Endothelial cell of umbilical vein (primary cell): Measurements from ENCODE around the gene SPEF2. TPM values are rescaled to one million over a fixed set of nuclear protein-coding genes. Genes with fewer than 3 reads are reported as not detected.

Source experiments
- BruUV-seq: library from RNA; stranded (reverse); fragments of 400-500 nt; replicated peaks from 2 replicates; lab custom pipeline; 2021; lab: Mats Ljungman, UMichigan
- CTCF ChIA-PET: fragments of 300-600, 350-600 bp; sonication (Branson Sonifier 250); formaldehyde crosslinking; loops from one replicate; lab custom pipeline; 2021; ENCODE audit warnings: antibody characterized with exemption, inconsistent platforms; lab: Charles Lee
- POLR2A ChIA-PET: fragments of 300-600, 350-600 bp; sonication (Branson Sonifier 250); formaldehyde crosslinking; loops from one replicate; lab custom pipeline; 2021; ENCODE audit warnings: antibody characterized with exemption, inconsistent platforms; lab: Charles Lee
- DNase-seq: peaks from one replicate; pipeline ENCODE4 v3.0.0-alpha.2; 2011; ENCODE audit warnings: low read depth, low spot score
- FAIRE-seq: peaks from 2 replicates; lab custom pipeline; 2011; peaks lifted over from hg19 to GRCh38; lab: Jason Lieb, UNC
- H2AFZ ChIP-seq: 2 replicates; pipeline ENCODE4 v1.6.0; 2012; ENCODE audit warnings: low read depth, low read length, control low read depth, inconsistent platforms
- H3K27ac ChIP-seq: 2 replicates; pipeline ENCODE4 v1.5.1; 2011; ENCODE audit warnings: low read depth, mild to moderate bottlenecking, control low read depth, low read length, moderate library complexity; ENCODE audit not compliant: insufficient read depth
- H3K27me3 ChIP-seq, 2 experiments: 2 replicates each; pipeline versions ENCODE4 v1.6.0 to v1.6.1; 2011; ENCODE audit warnings: low read length in 2 of 2, mixed read lengths in 1 of 2; ENCODE audit not compliant: control insufficient read depth in 2 of 2, insufficient read depth in 2 of 2
- H3K36me3 ChIP-seq, 2 experiments: 2 replicates in 1 of 2; 3 replicates in 1 of 2; pipeline ENCODE4 v1.5.1; 2011; ENCODE audit warnings: low read length in 2 of 2, mild to moderate bottlenecking in 1 of 2, moderate library complexity in 1 of 2; ENCODE audit not compliant: control insufficient read depth in 2 of 2, insufficient read depth in 2 of 2; ENCODE audit errors: extremely low read depth in 1 of 2
- H3K4me1 ChIP-seq: 3 replicates; pipeline ENCODE4 v1.5.1; 2011; ENCODE audit warnings: mild to moderate bottlenecking, low read length; ENCODE audit not compliant: control insufficient read depth, insufficient read depth; ENCODE audit errors: extremely low read depth
- H3K4me2 ChIP-seq: 2 replicates; pipeline ENCODE4 v1.6.1; 2011; ENCODE audit warnings: low read length, control low read depth, mixed read lengths; ENCODE audit not compliant: insufficient read depth
- H3K4me3 ChIP-seq, 3 experiments: fragments of 200-600 bp in 1 of 3; sonication (generic), shearing (Covaris generic) in 1 of 3; replicated peaks in 1 of 3; 2 replicates each; pipeline ENCODE4 v1.5.1; 2011 to 2016; ENCODE audit warnings: control low read depth in 3 of 3, low read length in 3 of 3, mild to moderate bottlenecking in 2 of 3, inconsistent platforms in 1 of 3, low read depth in 1 of 3, moderate library complexity in 1 of 3; ENCODE audit not compliant: insufficient read depth in 1 of 3
- H3K79me2 ChIP-seq: 2 replicates; pipeline ENCODE4 v1.6.0; 2012; ENCODE audit warnings: low read length, inconsistent platforms; ENCODE audit not compliant: control insufficient read depth, insufficient read depth
- H3K9ac ChIP-seq: replicated peaks from 2 replicates; pipeline ENCODE3; 2011; ENCODE audit warnings: low read length, control low read depth; ENCODE audit not compliant: insufficient read depth; ENCODE audit errors: extremely low read depth
- H3K9me1 ChIP-seq: replicated peaks from 3 replicates; pipeline ENCODE4 v1.6.0; 2011; ENCODE audit warnings: mild to moderate bottlenecking, low read length; ENCODE audit not compliant: control insufficient read depth, insufficient read depth; ENCODE audit errors: extremely low read depth
- H3K9me3 ChIP-seq: replicated peaks from 2 replicates; pipeline ENCODE4 v1.5.1; 2012; ENCODE audit warnings: low read length, inconsistent platforms; ENCODE audit not compliant: control insufficient read depth, insufficient read depth
- H4K20me1 ChIP-seq: replicated peaks from 2 replicates; pipeline ENCODE3; 2011; ENCODE audit warnings: mild to moderate bottlenecking, low read length; ENCODE audit not compliant: control insufficient read depth, insufficient read depth; ENCODE audit errors: extremely low read depth
- CTCF ChIP-seq, 2 donors: IDR thresholded peaks; 1 replicate in 1 of 2; 2 replicates in 1 of 2; pipeline ENCODE4 v1.5.1; 2011; ENCODE audit warnings: low read length in 2 of 2, mild to moderate bottlenecking in 2 of 2, moderate library complexity in 2 of 2, control low read depth in 1 of 2, inconsistent platforms in 1 of 2, low read depth in 1 of 2; ENCODE audit not compliant: insufficient read depth in 1 of 2; ENCODE audit errors: extremely low read depth in 1 of 2
- EZH2 ChIP-seq: IDR thresholded peaks from 2 replicates; pipeline ENCODE4 v1.6.1; 2012; ENCODE audit warnings: borderline replicate concordance, low read depth, mild to moderate bottlenecking, moderate library complexity, low read length, inconsistent platforms; ENCODE audit not compliant: severe bottlenecking
- FOS ChIP-seq: IDR thresholded peaks from 2 replicates; pipeline ENCODE4 v1.6.1; 2011; ENCODE audit warnings: mild to moderate bottlenecking, low read length, moderate library complexity, borderline replicate concordance; ENCODE audit not compliant: insufficient read depth
- GATA2 ChIP-seq: IDR thresholded peaks from 2 replicates; pipeline ENCODE4 v1.7.0; 2011; ENCODE audit warnings: low read depth, mild to moderate bottlenecking, moderate library complexity, mixed read lengths, low read length; ENCODE audit not compliant: insufficient read length, insufficient read depth
- JUN ChIP-seq: IDR thresholded peaks from 2 replicates; pipeline ENCODE4 v1.6.1; 2011; ENCODE audit warnings: borderline replicate concordance, low read depth; ENCODE audit not compliant: insufficient read length, insufficient read depth
- MYC ChIP-seq: IDR thresholded peaks from one replicate; pipeline ENCODE4 v1.6.1; 2011; ENCODE audit warnings: mild to moderate bottlenecking, low read depth, low read length
- dilution Hi-C: fragments of 300-500 bp; cut with MboI; formaldehyde crosslinking; loops from one replicate; pipeline ENCODE4 v1.15.0; 2019; ENCODE audit warnings: low sequenced_read_pairs; ENCODE audit not compliant: extremely low pct_ligation_motif_present
- intact Hi-C: fragments of 100-400 bp; cut with micrococcal nuclease; formaldehyde crosslinking; loops from one replicate; pipeline ENCODE4 v1.10.0; 2022
- polyA plus RNA-seq, 4 experiments: library from polyadenylated mRNA; depleted of rRNA in 3 of 4; stranded (reverse) in 3 of 4; unstranded in 1 of 4; fragments of >200 nt; gene quantifications; 2 replicates each; pipeline versions ENCODE4 v1.2.1 to v1.2.3, GENCODE V29; 2011 to 2012; ENCODE audit warnings: missing spikeins in 1 of 4
- total RNA-seq: library from RNA; stranded (reverse); gene quantifications from 2 replicates; pipeline ENCODE4 v1.2.3, GENCODE V29; 2021
- TF ChIP-seq, protein P1 (sequence below): IDR thresholded peaks from 2 replicates; pipeline ENCODE4 v1.6.1; 2011; ENCODE audit not compliant: insufficient read depth, insufficient read length

The SPEF2 gene
- total and polyA plus RNA-seq, 2 donors (not counting 3 experiments of a cell fraction or from before 2014, with no cell fraction given), result 0.28 to 0.73 TPM

- TF ChIP-seq GATA2, result no peak
- intact Hi-C loops, result no loop called here
- dilution Hi-C loops, result no loop called here
- Histone ChIP-seq H4K20me1 (no peaks in the 10 kb centered on the region), H3K9me3 (no peaks in the 10 kb centered on the region), H3K4me3 (no peak overlapping the region), H3K4me1 (no peaks in the 10 kb centered on the region), H3K27me3 (peaks cover 0 to 2% of the 10 kb centered on the region in 2 experiments), H3K36me3 (no peaks in the 10 kb centered on the region), H3K9me1 (no peaks in the 10 kb centered on the region), H3K79me2 (no peaks in the 10 kb centered on the region), H3K9ac (no peak overlapping the region), H3K27ac (no peak overlapping the region), H2AFZ (no peak overlapping the region), H3K4me2 (no peak overlapping the region)
- FAIRE-seq, result no peak
- no peak for DNase-seq
- CTCF ChIA-PET, result interaction anchor here (1.7 kb wide), 1 partner anchor 9 kb away, joined by 4 read pairs; no protein-coding TSS in a partner anchor
- POLR2A ChIA-PET, result no interaction called here
- BruUV-seq, result no TSS peak
These were observed 218.4 kb downstream of the SPEF2 start for GRCh38 chr5:35835796-35836742.

- no peaks in the 10 kb centered on the region for H3K79me2 ChIP-seq
- H3K4me1 ChIP-seq, result no peaks in the 10 kb centered on the region
- H3K9me1 ChIP-seq, result no peaks in the 10 kb centered on the region
- ChIA-PET CTCF (interaction anchor here (0.6 to 1.6 kb wide), 3 partner anchors 12 to 188 kb away, joined by 3 to 4 read pairs (median 3); no protein-coding TSS in a partner anchor), POLR2A (no interaction called here)
- no peak for TF ChIP-seq FOS
- TF ChIP-seq JUN, result no peak
- TF ChIP-seq, protein P1, sequence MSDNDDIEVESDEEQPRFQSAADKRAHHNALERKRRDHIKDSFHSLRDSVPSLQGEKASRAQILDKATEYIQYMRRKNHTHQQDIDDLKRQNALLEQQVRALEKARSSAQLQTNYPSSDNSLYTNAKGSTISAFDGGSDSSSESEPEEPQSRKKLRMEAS, result no peak
- no peak for TF ChIP-seq CTCF (IDR thresholded peaks at IDR 0.05; ENCODE audit: extremely low read depth in 1 of 2, insufficient read depth in 1 of 2, low read depth in 1 of 2, low read length in 2 of 2)
- no peak for TF ChIP-seq EZH2
- TF ChIP-seq MYC, result no peak
- no peak overlapping the region for H3K4me3 ChIP-seq
- H3K4me2 ChIP-seq, result no peak overlapping the region
- H3K27ac ChIP-seq, result no peak overlapping the region
- BruUV-seq, result no TSS peak
- no peaks in the 10 kb centered on the region for H3K36me3 ChIP-seq
- no peaks in the 10 kb centered on the region for H3K9me3 ChIP-seq
- intact Hi-C loops (no loop called here), dilution Hi-C loops (no loop called here)
- no peaks in the 10 kb centered on the region for H4K20me1 ChIP-seq
- DNase-seq (no peak), FAIRE-seq (no peak)
- H2AFZ ChIP-seq, result no peak overlapping the region
- H3K27me3 ChIP-seq, result peaks cover 0 to 2% of the 10 kb centered on the region in 2 experiments
- H3K9ac ChIP-seq, result no peak overlapping the region
These were observed 220.8 kb downstream of the SPEF2 start for GRCh38 chr5:35838370-35839042.
